HepG2 (cell line): ENCODE results near the gene NEMF. TPM values are rescaled to one million over a fixed set of nuclear protein-coding genes. Genes with fewer than 3 reads are reported as not detected.
A peak's percentile ranks its signal among the peaks of the same experiment; 100 is the strongest.

Experiments
- BCL6 ChIP-seq: IDR thresholded peaks from 2 replicates; pipeline ENCODE4 v1.6.1; 2016; ENCODE audit warnings: missing genetic modification reagents, missing compliant biosample characterization
- CBX2 ChIP-seq, 2 experiments: fragments of 200-600 bp in 1 of 2; sonication (generic); formaldehyde crosslinking in 1 of 2; IDR thresholded peaks; 2 replicates each; pipeline versions ENCODE4 v1.7.0 to v1.8.1; 2018 to 2022; ENCODE audit warnings: low read depth in 2 of 2, low read length in 1 of 2, mild to moderate bottlenecking in 1 of 2, missing genetic modification reagents in 1 of 2
- FOXA3 ChIP-seq: IDR thresholded peaks from 2 replicates; pipeline ENCODE4 v1.6.1; 2016; ENCODE audit warnings: missing genetic modification reagents, missing compliant biosample characterization
- GTF2F1 ChIP-seq: fragments of 150-350 bp; IDR thresholded peaks from 2 replicates; pipeline ENCODE4 v1.6.1; 2014; ENCODE audit warnings: low read length
- MAFK ChIP-seq, 2 experiments: IDR thresholded peaks in 1 of 2; conservative IDR thresholded peaks in 1 of 2; 2 replicates each; pipeline ENCODE4 v1.6.1; 2011; ENCODE audit warnings: improper control_type of control experiment in 2 of 2, low read length in 2 of 2
- MED13 ChIP-seq: sonication (generic); formaldehyde crosslinking; IDR thresholded peaks from 2 replicates; pipeline ENCODE4 v1.5.0; 2020; ENCODE audit warnings: missing genetic modification reagents
- ONECUT2 ChIP-seq: sonication (generic); formaldehyde crosslinking; IDR thresholded peaks from 2 replicates; pipeline ENCODE4 v1.4.0; 2020; ENCODE audit warnings: missing genetic modification reagents
- PCBP1 ChIP-seq: fragments of 200-400 bp; formaldehyde crosslinking; IDR thresholded peaks from 2 replicates; pipeline ENCODE4 v1.6.1; 2017; ENCODE audit warnings: mild to moderate bottlenecking, low read depth, low read length, borderline replicate concordance
- POLR2A ChIP-seq, 2 experiments: IDR thresholded peaks; 2 replicates each; pipeline ENCODE4 v1.6.1; 2011; ENCODE audit warnings: low read depth in 2 of 2, low read length in 2 of 2, mild to moderate bottlenecking in 1 of 2, moderate library complexity in 1 of 2; ENCODE audit not compliant: insufficient read depth in 1 of 2
- REL ChIP-seq: sonication (generic); formaldehyde crosslinking; conservative IDR thresholded peaks from 2 replicates; pipeline ENCODE4 v1.8.0; 2022; ENCODE audit warnings: mild to moderate bottlenecking, missing genetic modification reagents, moderate library complexity
- SAFB2 ChIP-seq: sonication (generic); formaldehyde crosslinking; IDR thresholded peaks from 2 replicates; pipeline ENCODE4 v1.5.1; 2020; ENCODE audit warnings: missing genetic modification reagents, low read depth, mild to moderate bottlenecking, borderline replicate concordance
- SNAPC2 ChIP-seq: sonication (generic); formaldehyde crosslinking; IDR thresholded peaks from 2 replicates; pipeline ENCODE4 v1.8.1; 2022; ENCODE audit warnings: mild to moderate bottlenecking, missing genetic modification reagents
- TBL1XR1 ChIP-seq: fragments of 150-350 bp; IDR thresholded peaks from 2 replicates; pipeline ENCODE4 v1.6.1; 2014; ENCODE audit warnings: borderline replicate concordance, low read length; ENCODE audit not compliant: partially characterized antibody
- ZBTB39 ChIP-seq: sonication (generic); formaldehyde crosslinking; IDR thresholded peaks from 2 replicates; pipeline ENCODE4 v1.5.0; 2020; ENCODE audit warnings: missing genetic modification reagents
- ZNF260 ChIP-seq: sonication (generic); formaldehyde crosslinking; IDR thresholded peaks from 2 replicates; pipeline ENCODE4 v1.4.0; 2020; ENCODE audit warnings: missing genetic modification reagents, low read depth, mild to moderate bottlenecking, borderline replicate concordance
- ZNF556 ChIP-seq: sonication (generic); formaldehyde crosslinking; IDR thresholded peaks from 2 replicates; pipeline ENCODE4 v1.4.0; 2020; ENCODE audit warnings: mild to moderate bottlenecking, missing genetic modification reagents, borderline replicate concordance
- ZNF564 ChIP-seq: sonication (generic); formaldehyde crosslinking; IDR thresholded peaks from 2 replicates; pipeline ENCODE4 v1.8.1; 2023; ENCODE audit warnings: mild to moderate bottlenecking, missing genetic modification reagents
- ZNF670 ChIP-seq: sonication (generic); formaldehyde crosslinking; IDR thresholded peaks from 2 replicates; pipeline ENCODE4 v1.8.0; 2022; ENCODE audit warnings: mild to moderate bottlenecking, missing genetic modification reagents, borderline replicate concordance
- ZNF687 ChIP-seq: sonication (generic); formaldehyde crosslinking; IDR thresholded peaks from 2 replicates; pipeline ENCODE4 v1.5.1; 2020; ENCODE audit warnings: mild to moderate bottlenecking, missing genetic modification reagents, moderate library complexity
- ZSCAN25 ChIP-seq: sonication (generic); formaldehyde crosslinking; IDR thresholded peaks from 2 replicates; pipeline ENCODE4 v1.8.0; 2022; ENCODE audit warnings: mild to moderate bottlenecking, missing genetic modification reagents
- ZXDC ChIP-seq: sonication (generic); formaldehyde crosslinking; IDR thresholded peaks from 2 replicates; pipeline ENCODE4 v1.5.0; 2020; ENCODE audit warnings: mild to moderate bottlenecking, missing genetic modification reagents
- polyA plus RNA-seq, 8 experiments: library from polyadenylated mRNA; depleted of rRNA in 3 of 8; stranded (reverse) in 7 of 8; unstranded in 1 of 8; fragments of >200 nt; fragmentation: Illumina TruSeq in 4 of 8; extraction: Trizol in 4 of 8; gene quantifications; 2 replicates each; pipeline versions ENCODE4 v1.2.1 to v1.2.3, GENCODE V29; 2011 to 2016; ENCODE audit warnings: low read depth in 4 of 8, missing spikeins in 1 of 8, mixed read lengths in 1 of 8; ENCODE audit not compliant: insufficient read depth in 1 of 8
- total RNA-seq, 5 experiments: library from RNA; depleted of rRNA; stranded (reverse); fragments of >200 nt; fragmentation: Illumina TruSeq; extraction: Trizol; gene quantifications; 2 replicates each; pipeline ENCODE4 v1.2.3, GENCODE V29; 2016; ENCODE audit warnings: low read depth in 1 of 5

NEMF gene
- total and polyA plus RNA-seq, 2 of the 13 experiments (the other 11 are each of a cell fraction or from before 2014, with no cell fraction given), result 21.3 to 57.9 TPM

GRCh38 chr14:49892636-49893308 is 40.2 kb upstream of the NEMF start, which contains the start of gene ARF6 (continued):
- peak; percentile 97 for TF ChIP-seq ZNF687 (CRISPR knock-in tag)
- peak; percentile 85; the same call in 1 of the 2 replicates for TF ChIP-seq REL
- TF ChIP-seq ONECUT2 (CRISPR knock-in tag), result no peak; the same call in 1 of the 2 replicates
- peak; percentile 85 for TF ChIP-seq ZNF556 (CRISPR knock-in tag)
- no peak for TF ChIP-seq ZXDC
- TF ChIP-seq MED13 (CRISPR knock-in tag), result peak; percentile 72; the same call in 1 of the 2 replicates
- peak; percentile 40; the same call in 1 of the 2 replicates for TF ChIP-seq SAFB2 (CRISPR knock-in tag)
- TF ChIP-seq PCBP1, result 0 out of 2 replicates have a peak, but pooled peaks have one; percentile 53
- TF ChIP-seq POLR2A (IDR thresholded peaks at IDR 0.05; ENCODE audit: insufficient read depth in 1 of 2, low read depth in 2 of 2, low read length in 2 of 2), result peak; percentile 95 to 96
- no peak for TF ChIP-seq TBL1XR1
- TF ChIP-seq ZBTB39, result no peak
- no peak for TF ChIP-seq MAFK (conservative IDR thresholded peaks at IDR 0.05 in 1 of 2, IDR thresholded peaks at IDR 0.05 in 1 of 2; ENCODE audit: low read length in 2 of 2)
- no peak for TF ChIP-seq GTF2F1
- TF ChIP-seq ZNF260 (CRISPR knock-in tag), result no peak
- TF ChIP-seq ZNF564 (CRISPR knock-in tag), result peak; percentile 90
- no peak; the same call in 1 of the 2 replicates for TF ChIP-seq ZNF670 (CRISPR knock-in tag)
- peak; percentile 68; the same call in 1 of the 2 replicates for TF ChIP-seq SNAPC2 (CRISPR knock-in tag)
- TF ChIP-seq CBX2 (IDR thresholded peaks at IDR 0.05; ENCODE audit: low read depth, low read length), result no peak
- TF ChIP-seq CBX2 (CRISPR knock-in tag; IDR thresholded peaks at IDR 0.05; ENCODE audit: low read depth), result no peak
- peak; percentile 67 for TF ChIP-seq FOXA3
- no peak for TF ChIP-seq ZSCAN25 (CRISPR knock-in tag)
- TF ChIP-seq BCL6 (CRISPR knock-in tag), result peak; percentile 28
